Parathyroid adenoma (tissue), 2 donors: ENCODE measurements around the gene ROBO3.

Experiments
- H2AFZ ChIP-seq: fragments of 300-600 bp; sonication (generic); one replicate; pipeline ENCODE4 v1.7.0; 2017; ENCODE audit warnings: antibody characterized with exemption, mild to moderate bottlenecking
- H3K27ac ChIP-seq: fragments of 300-600 bp; sonication (generic); one replicate; pipeline ENCODE4 v1.7.0; 2017
- H3K27me3 ChIP-seq: fragments of 300-600 bp; sonication (generic); one replicate; pipeline ENCODE4 v1.7.0; 2017; ENCODE audit warnings: low read length; ENCODE audit not compliant: control insufficient read depth, insufficient read depth
- H3K36me3 ChIP-seq: fragments of 300-600 bp; sonication (generic); one replicate; pipeline ENCODE4 v1.7.0; 2017; ENCODE audit warnings: low read length; ENCODE audit not compliant: control insufficient read depth, insufficient read depth
- H3K4me1 ChIP-seq: fragments of 300-600 bp; sonication (generic); one replicate; pipeline ENCODE4 v1.7.0; 2017; ENCODE audit warnings: control low read depth
- H3K4me2 ChIP-seq: fragments of 300-600 bp; sonication (generic); one replicate; pipeline ENCODE4 v1.7.0; 2017; ENCODE audit warnings: low read length
- H3K4me3 ChIP-seq: fragments of 300-600 bp; sonication (generic); one replicate; pipeline ENCODE4 v1.7.0; 2017; ENCODE audit warnings: low read depth, low read length
- H3K79me2 ChIP-seq: fragments of 300-600 bp; sonication (generic); one replicate; pipeline ENCODE4 v1.7.0; 2017; ENCODE audit warnings: control low read depth
- H3K9ac ChIP-seq: fragments of 300-600 bp; sonication (generic); one replicate; pipeline ENCODE4 v1.7.0; 2017; ENCODE audit warnings: mild to moderate bottlenecking
- H3K9me3 ChIP-seq: fragments of 300-600 bp; sonication (generic); one replicate; pipeline ENCODE4 v1.7.0; 2017; ENCODE audit warnings: low read length; ENCODE audit not compliant: control insufficient read depth
- CTCF ChIP-seq: fragments of 300-600 bp; sonication (generic); IDR thresholded peaks from one replicate; pipeline ENCODE4 v1.7.0; 2017; ENCODE audit warnings: antibody characterized with exemption, mild to moderate bottlenecking
- donor health status: primary hyperparathyroidism.

Gene ROBO3

GRCh38 chr11:124839128-124839971 lies 25.9 kb upstream of the ROBO3 start:
- peak overlapping the region; percentile 27 for H3K4me3 ChIP-seq
- no peak for TF ChIP-seq CTCF
- peak overlapping the region; percentile 68 for H2AFZ ChIP-seq
- no peak overlapping the region for H3K9ac ChIP-seq
- H3K27me3 ChIP-seq, result peaks cover 4% of the 10 kb centered on the region
- H3K36me3 ChIP-seq, result no peaks in the 10 kb centered on the region
- H3K4me1 ChIP-seq, result no peaks in the 10 kb centered on the region
- peak overlapping the region; percentile 59 for H3K4me2 ChIP-seq
- no peaks in the 10 kb centered on the region for H3K79me2 ChIP-seq
- H3K9me3 ChIP-seq, result no peaks in the 10 kb centered on the region
- H3K27ac ChIP-seq, result no peak overlapping the region

- Histone ChIP-seq H3K9ac (no peak overlapping the region), H3K79me2 (no peaks in the 10 kb centered on the region), H3K27ac (no peak overlapping the region), H3K36me3 (no peaks in the 10 kb centered on the region), H3K4me2 (peak overlapping the region; percentile 59), H2AFZ (peak overlapping the region; percentile 68), H3K27me3 (peaks cover 4% of the 10 kb centered on the region), H3K4me1 (no peaks in the 10 kb centered on the region), H3K4me3 (no peak overlapping the region), H3K9me3 (no peaks in the 10 kb centered on the region)
- no peak for TF ChIP-seq CTCF
Observed at GRCh38 chr11:124839972-124840621, 25.1 kb upstream of the ROBO3 start.

GRCh38 chr11:124840666-124841065 lies 24.6 kb upstream of the ROBO3 start:
- Histone ChIP-seq H2AFZ (no peak overlapping the region), H3K27me3 (peaks cover 4% of the 10 kb centered on the region), H3K79me2 (no peaks in the 10 kb centered on the region), H3K9me3 (no peaks in the 10 kb centered on the region), H3K4me1 (no peaks in the 10 kb centered on the region), H3K9ac (no peak overlapping the region), H3K36me3 (no peaks in the 10 kb centered on the region), H3K4me3 (no peak overlapping the region), H3K4me2 (no peak overlapping the region), H3K27ac (no peak overlapping the region)
- no peak for TF ChIP-seq CTCF

GRCh38 chr11:124841201-124841600 lies 24.0 kb upstream of the ROBO3 start:
- Histone ChIP-seq H3K27me3 (peaks cover 4% of the 10 kb centered on the region), H3K9ac (no peak overlapping the region), H3K27ac (no peak overlapping the region), H3K4me3 (no peak overlapping the region), H3K4me2 (no peak overlapping the region), H3K9me3 (no peaks in the 10 kb centered on the region), H3K36me3 (no peaks in the 10 kb centered on the region), H3K4me1 (no peaks in the 10 kb centered on the region), H3K79me2 (no peaks in the 10 kb centered on the region), H2AFZ (no peak overlapping the region)
- no peak for TF ChIP-seq CTCF
